Measurements from ENCODE around the gene RNF225.
"Not testable (repeated sequence)": the region's sequence is repeated elsewhere in the genome, so short reads cannot be mapped to it uniquely, and the experiment has no call there.

Gene RNF225

DNA sequence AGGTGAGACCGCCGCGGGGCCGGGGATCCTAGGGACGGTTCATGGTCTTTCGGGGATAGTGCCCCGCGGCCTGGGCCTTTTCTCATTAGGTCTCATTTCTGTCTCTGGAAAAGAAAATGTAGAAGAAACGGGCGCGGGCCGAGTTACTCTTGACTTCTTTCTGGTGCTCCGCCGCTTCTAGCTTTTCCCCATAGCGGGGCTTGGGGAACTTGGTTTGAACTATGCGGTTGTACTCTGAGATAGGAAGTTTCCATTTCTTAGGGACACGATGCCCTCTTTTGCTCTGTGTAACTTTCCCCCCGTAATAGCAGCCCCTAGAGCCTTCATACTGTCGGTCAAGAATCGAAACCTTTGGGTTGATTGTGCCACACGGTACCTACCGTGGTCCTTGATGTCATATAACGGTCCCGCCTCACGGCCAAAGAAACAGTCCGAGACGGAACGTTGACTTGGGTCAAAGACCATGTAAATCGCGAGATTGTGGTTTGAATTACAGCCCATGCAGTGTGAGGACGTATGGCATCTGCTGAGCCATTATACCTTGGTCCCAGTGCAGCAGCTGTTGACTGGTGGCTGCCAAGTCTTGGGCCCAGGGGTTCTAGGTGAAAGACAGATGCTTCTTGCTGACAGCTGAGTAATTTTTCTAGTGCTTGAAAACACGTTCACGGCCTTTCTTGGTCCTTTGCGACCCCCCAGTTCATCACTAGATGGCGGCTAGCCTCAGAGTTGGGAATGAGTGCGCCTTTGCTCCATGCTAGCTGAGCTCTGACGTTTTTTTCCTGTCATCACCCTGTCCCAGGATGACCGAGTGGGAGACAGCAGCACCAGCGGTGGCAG, 7.9 kb upstream of the RNF225 start:
- DNase-seq, result no peak

DNA sequence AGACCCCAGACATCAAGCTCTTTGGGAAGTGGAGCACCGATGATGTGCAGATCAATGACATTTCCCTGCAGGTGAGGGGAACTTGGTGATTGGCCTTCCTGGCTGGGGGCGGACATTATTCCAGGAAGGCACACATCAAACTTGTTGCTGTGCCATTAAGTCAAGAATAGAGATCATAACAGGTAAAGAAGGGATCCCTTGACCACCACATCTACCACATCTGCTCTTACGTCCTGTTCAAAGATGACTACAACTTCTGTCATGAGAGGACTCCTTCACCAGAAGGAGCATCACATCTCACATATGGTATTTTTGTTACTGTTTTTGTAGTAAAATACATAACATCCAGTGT, 7.3 kb upstream of the RNF225 start:
- no peak for DNase-seq

DNA sequence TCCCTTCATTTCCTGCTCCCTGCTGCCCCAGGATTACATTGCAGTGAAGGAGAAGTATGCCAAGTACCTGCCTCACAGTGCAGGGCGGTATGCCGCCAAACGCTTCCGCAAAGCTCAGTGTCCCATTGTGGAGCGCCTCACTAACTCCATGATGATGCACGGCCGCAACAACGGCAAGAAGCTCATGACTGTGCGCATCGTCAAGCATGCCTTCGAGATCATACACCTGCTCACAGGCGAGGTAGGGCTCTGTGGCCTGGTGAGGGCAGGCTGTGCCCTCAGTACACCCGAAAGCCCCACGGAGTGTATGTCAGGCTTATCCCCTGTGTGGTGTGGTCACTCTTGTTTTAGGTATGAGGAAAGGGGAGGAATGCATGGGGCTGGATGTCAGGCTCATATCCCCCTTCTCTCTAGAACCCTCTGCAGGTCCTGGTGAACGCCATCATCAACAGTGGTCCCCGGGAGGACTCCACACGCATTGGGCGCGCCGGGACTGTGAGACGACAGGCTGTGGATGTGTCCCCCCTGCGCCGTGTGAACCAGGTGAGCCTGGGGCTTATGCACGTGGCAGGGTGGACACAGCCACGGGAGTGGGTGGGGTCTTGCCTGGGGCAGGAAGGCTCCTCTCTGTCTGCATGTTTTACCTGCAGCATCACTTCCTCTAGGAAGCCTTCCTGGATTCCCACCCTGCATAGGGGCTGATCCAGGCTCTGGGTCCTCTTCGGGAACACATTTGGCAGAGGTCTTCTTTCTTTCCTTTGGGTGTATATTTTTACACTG, 2.3 kb upstream of the RNF225 start:
- no peak for DNase-seq

DNA sequence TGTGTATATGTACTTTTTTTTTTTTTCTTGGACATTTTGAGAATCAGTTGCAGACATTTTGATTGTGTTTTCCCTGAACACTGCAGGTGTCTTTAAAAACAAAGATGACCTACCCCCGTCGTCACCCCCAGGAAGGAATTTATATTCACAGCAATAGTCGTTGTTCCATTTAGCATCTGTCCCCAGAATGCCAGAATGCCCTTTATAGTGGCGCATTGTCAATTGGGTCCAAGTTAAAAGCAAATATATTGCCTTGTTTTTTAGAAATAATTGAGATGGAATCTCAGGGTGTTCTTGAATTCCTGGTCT, 1.8 kb upstream of the RNF225 start:
- DNase-seq, result no peak

DNA sequence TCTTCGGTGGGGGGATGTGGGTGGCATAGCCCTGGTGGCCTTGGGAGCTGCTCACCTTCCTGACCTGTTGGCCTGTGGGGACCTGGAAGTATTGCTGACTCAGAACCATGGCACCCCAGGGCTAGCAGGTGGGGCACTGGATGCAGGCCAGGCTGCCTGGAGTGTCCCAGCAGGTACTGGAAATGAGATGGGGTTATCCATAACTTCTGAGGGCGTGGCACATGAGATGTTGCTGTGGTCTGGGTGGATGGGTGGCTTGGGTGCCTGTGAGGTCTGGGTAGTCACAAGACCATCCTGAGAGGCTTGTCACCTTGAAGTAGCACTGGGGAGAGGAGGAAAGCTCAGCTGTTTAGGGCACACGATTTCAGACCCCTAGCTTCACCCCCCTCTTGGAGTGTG, 636 bp upstream of the RNF225 start:
- DNase-seq, result no peak

DNA sequence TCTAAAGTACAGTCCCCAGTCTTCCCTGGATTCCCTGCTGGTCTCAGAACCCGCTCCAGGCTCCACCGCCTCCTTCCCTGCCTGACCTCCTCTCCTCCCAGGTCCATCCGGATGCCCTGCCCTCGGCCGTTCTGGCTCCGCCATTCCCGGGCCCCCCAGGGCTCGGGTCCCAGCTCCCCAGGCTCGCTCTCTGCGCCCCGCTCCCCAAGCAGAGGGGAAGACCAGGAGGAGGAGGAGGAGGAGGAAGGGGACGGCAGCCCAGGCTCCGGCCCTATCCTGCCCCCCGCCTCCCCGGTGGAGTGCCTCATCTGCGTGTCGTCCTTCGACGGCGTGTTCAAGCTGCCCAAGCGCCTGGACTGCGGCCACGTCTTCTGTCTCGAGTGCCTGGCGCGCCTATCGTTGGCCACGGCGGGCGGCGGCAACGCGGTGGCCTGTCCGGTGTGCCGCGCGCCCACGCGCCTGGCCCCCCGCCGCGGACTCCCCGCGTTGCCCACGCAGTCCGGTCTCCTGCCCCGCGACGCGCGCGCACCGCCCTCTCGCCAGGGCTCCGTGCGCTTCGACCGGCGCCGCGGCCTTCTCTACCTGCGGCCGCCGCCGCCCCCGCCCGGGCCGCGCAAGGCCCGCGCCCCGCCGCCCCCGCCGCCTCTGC, 647 bp downstream of the RNF225 start:
- no peak for DNase-seq

DNA sequence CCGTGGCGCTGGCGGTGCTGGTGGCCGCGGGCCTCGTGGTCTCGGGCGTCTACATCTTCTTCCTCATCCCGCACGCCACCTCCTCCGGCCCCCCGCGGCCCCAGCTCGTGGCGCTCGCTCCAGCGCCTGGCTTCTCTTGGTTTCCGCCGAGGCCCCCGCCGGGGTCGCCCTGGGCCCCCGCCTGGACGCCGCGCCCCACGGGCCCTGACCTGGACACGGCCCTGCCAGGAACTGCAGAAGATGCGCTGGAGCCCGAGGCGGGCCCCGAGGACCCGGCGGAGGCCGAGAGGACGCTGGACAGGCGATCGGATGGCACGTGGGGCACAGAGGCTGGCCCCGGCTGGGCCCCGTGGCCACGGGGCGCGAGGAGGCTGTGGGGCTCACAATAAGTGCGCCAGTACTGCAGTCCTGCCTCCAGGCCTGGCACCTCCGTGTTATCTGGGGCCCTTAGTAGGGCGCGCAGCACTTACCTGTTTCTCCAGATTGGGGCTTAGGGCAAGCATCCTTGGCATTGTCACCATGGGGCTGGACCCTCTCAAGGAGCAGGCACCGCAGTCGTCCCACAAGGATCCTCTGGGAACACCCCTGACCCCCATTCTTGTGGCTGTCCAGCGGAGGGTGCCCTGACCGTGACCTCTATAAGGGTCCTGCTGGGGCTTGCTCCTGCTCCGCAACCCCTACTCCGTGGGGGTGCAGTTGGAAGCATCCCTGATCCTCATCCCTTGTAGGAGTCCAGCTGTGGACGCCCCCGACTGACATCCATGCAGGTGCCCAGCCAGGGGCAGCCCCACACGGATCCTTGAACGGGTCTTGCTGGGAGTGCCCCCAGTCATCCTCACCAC, 1.5 kb downstream of the RNF225 start:
- DNase-seq, result no peak

DNA sequence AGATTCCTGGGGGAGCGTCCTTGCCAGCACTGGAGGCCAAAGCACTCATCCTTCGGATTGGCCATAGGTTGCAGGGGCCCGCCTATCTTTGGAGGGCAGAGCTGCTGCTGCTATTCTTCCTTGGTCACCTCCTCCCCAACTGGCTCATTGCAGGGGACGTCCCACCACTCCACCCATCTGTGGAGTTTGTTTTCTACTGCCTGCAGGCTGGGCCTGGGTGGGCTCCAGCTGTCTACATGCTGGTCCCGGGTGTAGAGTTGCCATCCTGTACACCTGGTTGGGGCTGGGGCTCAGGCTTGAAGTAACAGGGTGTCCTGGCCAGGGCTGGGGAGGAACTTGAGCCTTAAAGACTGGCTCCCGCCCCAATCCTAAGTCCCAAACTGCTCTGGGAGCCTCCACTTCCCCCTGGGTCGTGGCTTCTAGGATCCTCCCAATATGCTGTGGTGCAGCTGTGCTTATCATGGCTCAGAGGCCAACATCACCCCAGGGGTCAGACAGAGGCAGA, 2.1 kb downstream of the RNF225 start:
- DNase-seq, result no peak

DNA sequence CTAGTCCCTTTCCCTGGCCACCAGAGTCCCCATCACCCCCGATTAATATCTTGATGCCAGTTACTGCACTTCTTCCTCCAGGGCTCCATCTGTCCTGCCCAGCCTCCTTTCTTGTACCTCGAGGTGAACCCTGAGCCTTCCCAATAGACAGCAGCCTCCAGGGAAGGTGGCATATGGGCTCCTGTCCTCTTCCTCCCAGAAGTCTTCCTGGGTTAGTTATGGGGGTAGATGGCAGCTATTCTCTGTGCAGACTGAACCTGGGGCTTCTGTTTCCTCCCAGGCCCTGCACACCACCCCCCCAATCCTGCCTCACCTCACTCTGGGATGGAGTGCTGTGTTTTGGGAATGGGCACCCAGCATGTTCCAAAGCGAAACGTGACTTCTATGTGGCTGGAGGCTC, 2.6 kb downstream of the RNF225 start:
- no peak for DNase-seq

DNA sequence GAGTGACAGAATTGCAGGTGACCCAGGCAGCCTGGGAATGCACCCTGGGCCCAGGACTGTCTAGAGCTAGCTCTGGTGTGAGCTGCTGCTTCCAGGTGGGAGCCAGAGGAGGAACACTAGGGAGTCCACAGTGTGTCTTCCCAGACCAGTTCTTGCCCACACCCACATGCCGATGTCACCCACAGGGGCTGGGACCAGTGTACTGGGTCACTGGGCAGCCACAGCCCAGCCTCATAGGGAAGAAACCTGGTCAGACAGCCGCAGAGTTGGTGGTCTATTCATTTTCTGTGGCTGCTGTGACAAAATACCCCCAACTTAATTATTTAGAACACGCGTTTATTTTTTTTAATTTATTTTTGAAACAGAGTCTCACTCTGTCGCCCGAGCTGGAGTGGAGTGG, 3.1 kb downstream of the RNF225 start:
- no peak for DNase-seq

DNA sequence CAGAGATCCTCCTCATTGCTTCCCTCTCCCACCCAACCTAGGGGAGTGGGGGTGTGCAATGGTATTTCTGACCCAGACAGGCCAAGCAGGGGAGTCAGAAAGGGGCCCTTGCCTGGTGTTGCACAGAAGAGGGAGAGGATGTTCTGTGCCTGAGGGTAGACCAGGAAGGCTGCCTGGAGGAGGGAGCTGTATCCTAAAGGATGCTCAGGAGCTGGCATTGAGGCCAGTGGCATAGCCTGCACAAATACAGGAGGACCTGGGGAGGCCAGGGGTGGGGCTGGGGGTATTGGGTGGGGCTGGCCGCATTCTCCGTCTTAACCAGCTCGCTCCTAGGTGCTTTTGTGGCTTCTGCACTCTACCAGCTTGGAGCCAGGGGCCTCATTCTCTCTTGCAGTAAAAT, 4.4 kb downstream of the RNF225 start:
- DNase-seq, result no peak

DNA sequence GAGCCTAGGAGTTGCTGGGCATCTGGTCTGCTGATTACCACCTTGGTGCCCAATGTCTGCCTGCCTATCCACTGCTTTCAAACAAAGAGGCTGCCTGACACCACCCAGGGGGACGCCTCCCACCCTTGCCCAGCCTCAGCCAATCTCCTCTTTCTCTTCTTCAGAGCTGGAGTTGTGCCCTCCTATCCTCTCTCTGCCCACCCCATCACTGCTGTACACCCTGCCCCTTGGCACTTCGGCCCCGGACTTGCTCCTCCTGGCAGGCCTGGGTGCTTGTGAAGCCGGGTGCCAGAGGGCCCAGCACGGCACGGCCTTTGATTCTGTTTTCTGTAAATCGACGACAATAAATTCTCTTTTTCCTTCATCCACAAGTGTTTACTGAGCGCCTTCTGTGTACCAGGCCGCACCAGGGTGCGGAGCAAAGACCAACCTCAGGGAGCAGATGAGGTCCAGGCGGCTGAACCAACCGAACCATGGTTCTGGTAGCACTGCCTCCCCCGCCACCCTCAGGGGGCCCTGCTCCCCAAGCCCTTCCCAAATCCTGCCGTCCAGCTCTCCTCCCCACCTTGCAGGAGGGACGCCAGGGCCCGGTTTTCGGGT, 5.0 kb downstream of the RNF225 start:
- no peak for DNase-seq

DNA sequence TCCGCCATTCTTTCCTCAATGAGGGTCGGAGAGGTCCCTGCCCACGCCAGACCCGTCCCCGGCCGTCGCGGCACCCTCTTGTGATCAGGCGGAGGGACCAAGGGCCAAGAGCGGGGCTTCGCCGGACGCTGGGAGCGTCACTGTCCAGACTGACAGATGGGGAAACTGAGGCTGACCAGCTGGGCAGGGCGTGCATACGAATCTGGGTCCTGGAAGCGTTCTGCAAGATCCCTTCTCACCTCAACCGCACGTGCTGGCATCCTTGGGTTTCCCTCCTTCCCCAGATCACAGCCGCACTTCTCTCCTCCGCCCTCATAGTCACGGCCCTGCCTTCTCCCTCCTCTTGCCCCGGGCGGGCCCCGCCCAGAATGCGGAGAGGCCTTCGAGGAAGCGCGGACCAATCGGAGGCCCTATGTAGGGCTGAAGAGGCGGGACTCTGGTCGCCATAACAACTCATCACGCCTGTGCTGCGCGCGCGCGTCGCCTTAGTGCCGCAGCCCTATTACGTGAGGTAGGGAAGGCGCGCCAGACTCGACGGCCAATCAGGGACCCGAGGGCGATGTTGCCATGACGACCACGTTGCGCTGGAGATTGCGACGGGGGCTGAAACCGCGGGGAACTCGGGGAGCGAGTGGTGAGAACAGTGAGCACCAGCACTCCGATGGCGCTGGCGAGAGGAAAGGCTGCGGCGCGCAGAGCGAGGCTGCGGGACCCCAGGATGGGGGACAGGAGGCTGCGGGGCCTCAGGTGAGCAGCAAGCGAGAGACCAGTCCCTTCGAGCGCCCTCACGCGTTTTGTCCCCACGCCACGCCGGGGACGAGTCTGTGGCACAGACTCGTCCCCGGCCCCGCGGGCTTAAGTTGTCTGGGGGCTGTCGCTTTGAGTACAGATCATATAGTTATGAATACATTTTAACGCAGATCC, 5.7 kb downstream of the RNF225 start:
- peak; percentile 97 for DNase-seq

DNA sequence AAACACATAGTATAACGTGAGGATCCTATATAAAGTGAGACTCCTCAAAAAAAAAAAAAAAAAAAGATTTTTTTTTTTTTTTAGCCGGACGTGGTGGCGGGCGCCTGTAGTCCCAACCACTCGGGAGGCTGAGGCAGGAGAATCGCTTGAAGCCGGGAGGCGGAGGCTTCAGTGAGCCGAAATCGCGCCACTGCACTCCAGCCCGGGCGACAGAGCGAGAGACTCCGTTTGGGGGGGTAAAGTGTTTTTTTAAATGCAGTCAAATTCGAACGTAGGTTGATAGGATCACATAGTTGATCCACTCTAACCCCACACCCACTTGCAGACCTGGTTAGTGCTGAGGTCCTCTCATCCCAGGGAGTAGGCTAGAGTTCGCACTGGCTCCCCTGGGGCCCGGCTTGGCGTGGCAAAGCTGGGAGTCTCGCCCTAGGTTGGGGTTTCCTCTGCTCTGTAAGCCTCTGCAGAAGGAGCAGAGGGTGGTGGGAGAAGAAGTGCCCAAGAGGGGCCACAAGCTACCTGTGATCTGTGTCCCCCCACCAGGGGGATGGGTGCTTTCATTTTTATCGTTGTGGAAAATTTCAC, 6.5 kb downstream of the RNF225 start:
- no peak for DNase-seq

DNA sequence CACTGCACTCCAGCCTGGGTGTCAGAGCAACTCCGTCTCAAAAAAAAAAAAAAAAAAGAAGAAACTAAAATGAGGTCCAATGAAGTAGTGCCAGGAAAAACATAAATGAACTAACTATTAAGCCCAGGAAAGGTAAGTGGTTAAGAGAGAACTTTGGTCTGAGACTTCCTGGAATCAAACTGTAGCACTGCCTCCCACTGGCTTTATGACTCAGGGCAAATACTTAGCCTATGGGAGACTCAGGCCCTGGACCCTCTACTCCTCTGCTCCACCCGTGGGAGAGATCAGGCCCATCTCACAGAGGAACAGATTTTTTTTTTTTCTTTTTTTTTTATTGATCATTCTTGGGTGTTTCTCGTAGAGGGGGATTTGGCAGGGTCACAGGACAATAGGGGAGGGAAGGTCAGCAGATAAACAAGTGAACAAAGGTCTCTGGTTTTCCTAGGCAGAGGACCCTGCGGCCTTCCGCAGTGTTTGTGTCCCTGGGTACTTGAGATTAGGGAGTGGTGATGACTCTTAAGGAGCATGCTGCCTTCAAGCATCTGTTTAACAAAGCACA, 8.5 kb downstream of the RNF225 start:
- not testable (repeated sequence) for DNase-seq

DNA sequence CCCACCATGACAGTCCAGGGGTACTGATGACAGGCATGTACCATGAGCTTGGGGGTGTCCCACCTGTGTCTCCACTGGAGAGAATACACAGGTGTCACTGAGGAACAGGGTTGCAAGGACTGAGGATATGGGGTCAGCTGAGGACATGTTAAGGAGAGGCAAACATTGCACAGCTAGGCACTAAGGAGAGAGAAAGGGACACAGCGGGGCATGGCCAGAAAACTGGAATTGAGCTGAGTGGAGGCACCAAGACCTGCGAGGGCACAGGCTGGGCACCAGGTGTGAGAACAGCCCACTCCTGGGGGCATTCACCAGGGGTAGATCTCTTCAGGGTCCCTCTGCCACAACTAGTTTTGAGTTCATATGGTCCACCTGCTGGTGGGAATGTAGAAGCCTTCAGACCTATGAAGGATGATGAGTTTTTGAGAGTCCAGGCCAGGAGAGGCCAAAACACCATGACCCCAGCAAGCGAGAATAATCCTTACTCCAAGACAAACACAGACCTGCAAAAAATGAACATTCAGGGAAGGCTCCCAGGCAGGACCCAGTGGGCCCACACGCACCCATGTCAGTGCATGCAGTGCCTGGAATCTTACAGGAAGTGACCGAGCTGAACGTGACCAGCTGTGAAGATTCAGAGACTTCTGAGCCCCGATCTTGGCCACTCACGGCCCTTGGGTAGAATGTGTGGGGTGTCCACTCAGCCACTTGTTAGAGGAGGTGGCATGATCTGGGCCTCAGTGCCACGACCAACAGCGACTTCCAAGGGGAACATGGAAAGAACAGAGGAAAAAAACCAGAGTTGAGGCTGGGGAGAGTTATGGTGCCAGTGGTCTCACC, 11.6 kb downstream of the RNF225 start:
- DNase-seq, result peak; percentile 6

DNA sequence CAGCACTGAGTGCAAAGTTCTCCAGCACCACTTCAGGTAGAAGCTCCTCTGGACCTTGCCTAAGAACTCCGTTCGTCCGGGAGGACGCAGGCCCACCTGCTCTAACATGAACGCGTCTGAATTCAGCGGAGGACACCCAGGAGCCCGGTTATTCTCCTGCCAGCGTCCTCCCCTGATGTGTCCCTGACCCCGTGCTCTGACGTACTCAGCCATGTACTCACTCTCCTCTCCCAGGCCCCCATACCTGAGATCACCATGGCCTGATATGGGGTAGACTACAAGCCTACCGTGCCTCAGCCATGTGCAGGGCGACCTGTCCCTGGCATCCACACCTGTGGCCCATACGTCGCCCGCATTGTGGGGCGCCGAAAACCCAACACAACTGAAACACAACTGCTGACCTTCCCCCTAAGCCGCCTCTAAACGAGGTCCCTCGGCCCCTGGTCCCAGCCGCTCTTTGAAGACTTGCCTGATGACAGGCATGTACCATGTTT, 12.2 kb downstream of the RNF225 start:
- no peak for DNase-seq

DNA sequence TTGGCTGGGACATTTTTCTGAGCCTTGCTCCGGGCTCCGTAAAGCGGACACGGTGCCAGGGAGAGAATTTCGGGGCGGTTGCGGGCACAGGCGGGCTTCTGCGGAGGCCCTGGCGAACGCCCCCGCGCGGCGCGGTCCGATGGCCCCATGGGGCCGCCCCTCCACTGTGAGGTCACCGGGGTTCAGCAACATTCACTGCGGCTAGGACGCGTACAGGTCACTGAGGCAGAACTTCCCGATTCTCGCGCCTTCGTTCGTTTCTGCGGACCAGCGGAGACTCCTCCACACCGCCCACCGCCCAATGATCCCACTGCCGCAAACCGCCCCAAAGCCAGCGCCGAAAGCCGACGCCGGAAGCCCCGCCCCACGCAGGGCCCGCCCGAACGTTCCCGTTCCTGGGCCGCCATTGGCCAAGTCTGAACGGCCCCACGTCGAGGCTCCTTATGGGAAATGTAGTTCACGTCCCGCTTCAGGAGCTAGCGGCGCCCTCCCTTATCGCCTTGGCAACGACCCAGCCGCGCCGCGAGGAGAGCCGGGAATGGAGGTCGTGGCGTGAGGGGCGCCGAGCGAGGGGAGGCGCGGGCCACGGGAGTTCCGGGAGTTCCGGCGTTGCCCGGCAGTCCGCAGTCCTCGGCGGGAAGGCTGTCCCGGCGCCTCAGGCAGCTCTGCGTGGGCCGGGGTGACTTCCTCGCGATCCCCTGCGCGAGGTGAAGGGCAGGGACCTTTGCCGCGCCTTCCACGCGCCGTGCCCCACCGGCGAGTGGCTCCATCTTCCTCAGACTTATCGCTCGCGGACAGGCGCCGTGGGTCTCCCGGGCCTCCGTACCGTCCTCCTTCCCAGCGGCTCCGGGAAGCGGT, 12.9 kb downstream of the RNF225 start, which contains the start of gene ZNF584:
TSS of gene ZNF584 (plus strand) at position 498 of the 858 bp plus-strand sequence. CDS start 499 bp downstream, outside the sequence.
- DNase-seq, result peak; percentile 92
